ES-I3 (cell line): ENCODE results near the gene FOXE3.

Source experiments
- H3K36me3 ChIP-seq: 2 replicates; pipeline ENCODE4 v1.6.1; 2013; ENCODE audit warnings: mild to moderate bottlenecking, low read length, control low read depth, moderate library complexity; ENCODE audit not compliant: insufficient read depth
- H3K4me1 ChIP-seq: 2 replicates; pipeline ENCODE4 v1.6.1; 2013; ENCODE audit warnings: mild to moderate bottlenecking, control low read depth, low read length; ENCODE audit not compliant: insufficient read depth
- H3K9ac ChIP-seq: 2 replicates; pipeline ENCODE4 v1.6.1; 2013; ENCODE audit warnings: low read depth, mild to moderate bottlenecking, low read length, moderate library complexity
- H3K9me3 ChIP-seq: 2 replicates; pipeline ENCODE4 v1.6.1; 2013; ENCODE audit warnings: mild to moderate bottlenecking, low read length, moderate library complexity; ENCODE audit not compliant: control insufficient read depth, insufficient read depth

The FOXE3 gene

DNA sequence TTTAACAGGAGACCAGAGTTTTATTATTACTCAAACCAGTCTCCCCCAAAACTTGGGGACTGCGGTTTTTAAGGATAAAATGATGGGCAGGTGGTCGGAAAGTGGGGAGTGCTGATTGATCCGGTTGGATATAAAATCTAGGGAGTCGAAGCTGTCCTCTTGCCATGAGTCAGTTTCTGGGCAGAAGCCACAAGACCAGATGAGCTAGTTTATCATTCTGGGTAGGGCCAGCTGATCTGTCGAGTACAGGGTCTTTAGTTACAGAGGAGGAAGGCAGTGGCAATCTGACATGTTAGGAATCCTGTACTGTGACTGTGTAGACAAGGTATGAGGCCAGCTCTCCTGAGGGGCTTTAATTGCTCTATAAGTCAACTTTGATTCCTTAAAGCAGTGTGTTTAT is 22.9 kb upstream of the FOXE3 start:
- Histone ChIP-seq H3K36me3 (no peaks in the 10 kb centered on the region), H3K4me1 (no peaks in the 10 kb centered on the region), H3K9ac (no peak overlapping the region), H3K9me3 (no peaks in the 10 kb centered on the region)

DNA sequence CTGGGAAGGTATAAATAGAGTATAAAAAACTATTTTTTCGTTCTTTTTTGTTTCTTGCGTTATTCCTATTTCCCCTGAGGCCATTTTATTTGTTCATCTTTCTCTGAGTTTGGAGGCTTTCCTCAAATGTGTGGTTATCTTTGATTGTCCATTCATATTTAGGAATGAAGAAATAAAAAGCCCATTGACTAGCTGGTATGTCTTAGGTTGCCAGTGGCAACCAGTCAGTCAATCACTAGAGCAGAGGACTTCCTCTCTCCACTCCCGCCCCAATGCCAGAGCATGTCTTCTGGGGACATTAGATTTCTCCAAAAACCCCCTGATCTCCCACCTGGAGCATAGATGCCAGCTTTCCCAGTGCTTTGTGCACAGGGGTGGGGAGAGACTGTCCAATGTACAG is 20.7 kb upstream of the FOXE3 start:
- no peaks in the 10 kb centered on the region for H3K4me1 ChIP-seq
- no peak overlapping the region for H3K9ac ChIP-seq
- no peaks in the 10 kb centered on the region for H3K9me3 ChIP-seq
- H3K36me3 ChIP-seq: no peaks in the 10 kb centered on the region

DNA sequence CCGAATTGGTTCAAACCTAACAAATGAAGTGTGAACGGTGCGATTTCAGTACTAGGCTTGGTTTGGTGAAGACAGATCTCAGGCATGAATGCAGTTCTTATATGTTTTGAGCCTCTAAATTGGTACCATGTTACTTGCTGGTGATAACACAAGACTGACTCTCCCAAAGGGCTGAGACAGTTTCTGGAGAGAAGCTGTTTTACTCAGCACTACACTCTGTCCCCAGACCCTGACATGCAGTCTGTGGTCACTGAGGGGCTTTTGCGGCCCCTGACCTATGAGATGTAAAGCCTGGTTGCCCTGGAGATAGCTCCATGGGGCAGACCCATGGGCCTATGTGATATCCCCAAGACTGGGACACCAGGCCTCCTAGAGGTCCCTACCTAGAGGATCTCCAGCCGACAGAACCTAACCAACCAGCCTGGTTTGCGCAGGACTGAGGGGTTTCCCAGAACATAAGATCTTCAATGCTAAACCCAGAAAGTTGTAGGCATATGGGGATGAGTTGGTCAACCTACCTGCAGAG is 19.4 kb upstream of the FOXE3 start:
- Histone ChIP-seq H3K4me1 (no peaks in the 10 kb centered on the region), H3K36me3 (no peaks in the 10 kb centered on the region), H3K9ac (no peak overlapping the region), H3K9me3 (no peaks in the 10 kb centered on the region)

DNA sequence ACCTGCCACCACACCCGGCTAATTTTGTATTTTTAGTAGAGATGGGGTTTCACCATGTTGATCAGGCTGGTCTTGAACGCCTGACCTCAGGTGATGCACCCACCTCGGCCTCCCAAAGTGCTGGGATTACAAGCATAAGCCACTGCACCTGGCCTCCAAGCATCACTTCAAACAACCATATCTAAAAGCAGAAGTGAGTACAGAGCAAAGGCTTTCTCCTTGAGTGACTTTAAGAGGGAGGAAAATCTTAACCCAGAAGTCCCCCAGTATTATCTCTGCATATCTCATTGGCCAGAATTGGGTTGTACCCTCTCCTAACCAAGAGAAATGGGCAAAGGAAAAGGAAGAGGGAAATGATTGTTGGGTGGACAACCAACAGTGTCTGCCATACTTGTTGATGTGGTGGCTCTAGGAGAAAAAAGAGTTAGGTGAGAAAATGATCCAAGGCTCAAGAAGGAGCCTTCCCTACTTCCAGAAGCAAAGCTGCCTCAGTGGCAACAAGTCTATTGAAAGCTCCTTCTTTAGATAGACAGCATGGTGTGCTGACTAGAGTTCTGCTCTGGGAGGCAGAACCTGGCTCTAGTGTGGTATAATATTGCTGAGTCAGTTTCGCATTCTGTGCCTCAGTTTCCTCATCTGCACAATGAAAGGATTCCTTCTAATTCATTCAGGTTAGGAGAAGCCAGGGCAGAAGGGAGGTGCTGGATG is 16.8 kb upstream of the FOXE3 start:
- H3K36me3 ChIP-seq: no peaks in the 10 kb centered on the region
- H3K9me3 ChIP-seq: no peaks in the 10 kb centered on the region
- H3K4me1 ChIP-seq: no peaks in the 10 kb centered on the region
- H3K9ac ChIP-seq: no peak overlapping the region

DNA sequence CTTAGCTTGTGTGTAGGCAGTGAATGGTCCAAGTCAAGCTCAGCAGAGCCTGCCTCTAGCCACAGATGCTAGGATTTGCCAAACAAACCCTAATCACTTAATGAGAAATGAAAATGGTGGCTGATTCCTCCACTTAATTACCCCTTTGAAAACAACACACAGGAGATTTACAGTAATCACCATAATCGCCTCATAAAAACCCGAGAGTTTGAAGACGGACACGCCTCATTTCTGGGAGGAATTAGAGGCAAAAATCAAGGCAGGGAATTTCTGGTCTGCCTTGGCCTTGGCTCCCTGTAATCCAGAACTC is 16.3 kb upstream of the FOXE3 start:
- Histone ChIP-seq H3K9me3 (no peaks in the 10 kb centered on the region), H3K36me3 (no peaks in the 10 kb centered on the region), H3K4me1 (no peaks in the 10 kb centered on the region), H3K9ac (no peak overlapping the region)

DNA sequence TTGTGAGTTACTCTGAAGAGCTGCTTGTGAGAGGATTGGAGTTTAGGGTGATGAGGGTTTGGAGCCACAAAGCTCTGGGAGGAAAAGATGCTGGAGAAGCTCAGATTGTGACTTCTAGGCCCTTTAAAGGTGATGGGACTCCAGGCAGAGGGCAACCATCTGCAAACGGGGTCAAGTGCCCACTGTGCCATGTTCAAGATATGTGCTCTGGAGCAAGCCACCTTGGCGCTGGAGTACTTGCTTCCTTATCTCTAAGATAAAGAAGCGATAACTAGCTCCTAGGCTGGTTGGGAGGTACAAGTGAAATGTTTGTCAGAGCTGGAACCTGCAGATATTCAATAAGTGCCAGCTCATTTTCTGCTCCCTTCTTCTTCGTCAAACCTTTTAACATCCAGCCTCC is 14.3 kb upstream of the FOXE3 start:
- Histone ChIP-seq H3K36me3 (no peaks in the 10 kb centered on the region), H3K4me1 (no peaks in the 10 kb centered on the region), H3K9ac (no peak overlapping the region), H3K9me3 (no peaks in the 10 kb centered on the region)

DNA sequence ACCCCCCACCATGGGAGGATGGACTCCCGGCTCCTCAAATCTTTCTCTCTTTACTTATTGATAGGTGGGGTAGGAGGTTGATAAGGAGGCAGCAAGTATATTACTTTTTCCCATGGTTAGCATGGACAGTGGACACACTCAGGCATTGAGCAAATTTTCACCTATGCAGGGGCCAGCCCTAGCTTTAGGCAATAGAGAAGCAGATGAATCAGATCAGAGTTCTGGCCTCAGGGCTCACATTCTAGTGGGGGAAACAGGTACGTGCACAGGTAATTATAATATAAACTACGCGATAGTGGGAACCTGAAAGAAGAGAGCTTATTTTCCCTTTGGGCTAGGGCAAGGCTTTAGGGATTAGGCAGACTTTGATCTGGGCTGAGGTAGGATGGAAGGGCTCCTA is 13.5 kb upstream of the FOXE3 start:
- H3K9me3 ChIP-seq: no peaks in the 10 kb centered on the region
- no peaks in the 10 kb centered on the region for H3K36me3 ChIP-seq
- H3K9ac ChIP-seq: no peak overlapping the region
- no peaks in the 10 kb centered on the region for H3K4me1 ChIP-seq

DNA sequence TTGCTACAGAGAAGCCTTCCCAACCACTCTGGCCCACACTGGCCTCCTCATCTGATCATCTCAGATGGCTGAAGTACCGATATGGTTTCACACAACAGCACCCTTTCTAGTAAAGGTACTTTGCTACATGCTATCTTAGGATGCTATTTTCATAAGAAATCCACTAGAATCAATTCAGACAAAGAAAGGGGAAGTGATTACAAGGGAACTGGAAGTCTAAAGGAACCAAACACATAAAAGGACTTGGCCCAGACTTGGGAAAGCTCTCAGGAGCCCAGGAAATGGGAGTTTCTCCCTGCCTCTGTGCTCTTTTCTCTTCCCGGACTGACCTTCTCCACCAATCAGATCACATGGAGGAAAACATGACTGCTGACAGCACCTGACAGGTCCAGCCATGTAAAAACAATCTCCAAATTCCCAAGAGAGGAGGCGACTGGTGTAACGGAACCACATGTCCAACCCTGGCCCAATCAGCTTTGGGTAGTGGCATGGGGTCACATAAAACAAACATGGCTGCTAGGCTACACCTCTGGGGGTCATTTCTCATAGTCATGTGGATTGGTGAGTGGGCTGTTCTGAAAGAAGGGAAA is 12.7 kb upstream of the FOXE3 start:
- H3K9me3 ChIP-seq: no peaks in the 10 kb centered on the region
- no peaks in the 10 kb centered on the region for H3K4me1 ChIP-seq
- no peaks in the 10 kb centered on the region for H3K36me3 ChIP-seq
- no peak overlapping the region for H3K9ac ChIP-seq

DNA sequence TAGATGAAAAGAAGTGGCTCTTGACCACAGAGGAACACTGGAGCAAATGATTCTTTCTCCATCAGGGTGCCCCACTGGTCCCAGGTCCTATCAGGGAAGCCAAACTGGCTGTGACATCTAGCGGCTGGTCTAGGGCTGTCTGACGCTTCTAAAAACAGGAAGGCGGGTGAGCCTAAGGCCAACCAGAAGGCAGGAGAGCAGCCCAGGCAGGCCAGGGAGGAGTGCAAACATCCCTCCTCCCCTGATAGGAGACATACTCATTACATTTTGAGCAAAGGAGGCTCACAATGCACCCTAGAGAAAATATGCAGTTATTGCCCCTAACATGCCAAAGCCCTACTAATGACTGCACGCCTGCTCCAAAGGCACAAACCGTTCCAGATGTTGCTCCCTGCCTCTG is 10.4 kb upstream of the FOXE3 start:
- Histone ChIP-seq H3K9me3 (no peaks in the 10 kb centered on the region), H3K4me1 (no peaks in the 10 kb centered on the region), H3K36me3 (no peaks in the 10 kb centered on the region), H3K9ac (no peak overlapping the region)

DNA sequence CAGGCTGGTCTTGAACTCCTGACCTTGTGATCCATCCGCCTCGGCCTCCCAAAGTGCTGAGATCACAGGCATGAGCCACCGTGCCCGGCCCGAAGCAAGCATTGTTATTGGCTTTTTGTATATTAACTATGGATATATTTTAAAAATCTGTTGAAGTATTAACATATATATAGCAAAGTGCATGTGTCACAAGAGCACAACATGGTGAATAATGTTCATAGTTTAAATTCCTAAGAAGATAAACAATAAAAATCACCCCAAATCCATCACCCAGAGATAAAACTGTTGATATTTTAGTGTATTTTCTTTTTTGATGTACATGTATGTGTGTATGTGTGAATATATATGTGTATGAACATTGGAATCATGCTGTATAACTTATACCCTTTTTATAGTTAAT is 9.1 kb upstream of the FOXE3 start:
- Histone ChIP-seq H3K9me3 (no peaks in the 10 kb centered on the region), H3K4me1 (no peaks in the 10 kb centered on the region), H3K9ac (no peak overlapping the region), H3K36me3 (no peaks in the 10 kb centered on the region)

DNA sequence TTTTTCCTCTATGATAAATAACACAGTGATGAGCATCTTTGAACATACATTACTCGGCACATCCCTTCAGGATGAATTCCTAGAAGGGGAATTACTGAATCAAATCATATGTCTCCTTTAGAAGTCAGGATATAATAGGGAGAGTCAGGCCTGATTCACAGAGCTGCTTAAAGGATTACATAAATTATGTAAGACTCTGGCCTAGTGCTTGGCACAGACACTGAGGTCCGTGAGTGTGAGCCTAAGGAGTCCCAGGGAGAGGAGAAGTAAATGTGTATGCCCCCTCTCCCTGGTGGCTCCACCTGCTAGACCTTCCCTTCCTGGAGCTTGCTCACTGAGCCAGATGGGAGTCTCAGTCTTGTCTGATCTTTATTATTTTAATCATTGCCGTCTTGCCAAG is 8.6 kb upstream of the FOXE3 start:
- no peaks in the 10 kb centered on the region for H3K36me3 ChIP-seq
- no peaks in the 10 kb centered on the region for H3K9me3 ChIP-seq
- no peak overlapping the region for H3K9ac ChIP-seq
- no peaks in the 10 kb centered on the region for H3K4me1 ChIP-seq

DNA sequence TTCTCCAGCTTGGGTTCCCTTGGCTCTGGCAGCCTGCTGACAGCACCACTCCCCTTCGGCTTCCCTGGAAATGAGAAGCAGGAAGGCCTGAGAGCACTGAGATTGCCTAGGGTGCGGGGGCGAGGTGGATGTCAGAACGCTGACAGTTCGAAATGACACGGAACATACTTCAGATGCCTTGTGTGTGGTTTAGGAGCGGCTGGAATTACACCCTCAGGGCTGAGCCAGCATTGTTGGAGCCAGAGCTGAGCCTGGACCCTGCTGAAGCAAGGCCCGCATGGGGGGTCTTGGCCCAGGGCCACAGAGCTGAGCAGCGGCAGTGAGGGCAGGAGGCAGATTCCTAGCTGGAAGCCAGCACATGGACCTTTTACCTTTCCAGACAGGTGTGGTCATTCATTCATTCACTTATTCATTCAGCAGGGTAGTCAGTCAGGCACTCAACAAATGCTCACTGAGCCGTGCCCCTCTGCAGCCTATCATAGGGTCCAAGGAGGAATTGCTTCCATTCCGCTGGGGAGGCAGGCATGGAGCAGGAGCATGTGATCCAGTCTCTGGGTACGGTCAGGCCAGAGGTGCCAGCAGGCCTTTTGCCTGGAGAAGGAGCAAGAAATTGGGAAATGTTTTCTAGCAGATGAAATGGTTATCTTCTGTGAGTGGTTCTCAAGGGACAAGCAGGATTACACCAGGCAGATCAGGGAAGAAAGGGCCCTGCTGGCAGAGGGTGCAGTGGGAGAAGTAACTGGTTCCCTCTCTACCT is 6.6 kb upstream of the FOXE3 start:
- no peaks in the 10 kb centered on the region for H3K36me3 ChIP-seq
- no peak overlapping the region for H3K9ac ChIP-seq
- no peaks in the 10 kb centered on the region for H3K4me1 ChIP-seq
- no peaks in the 10 kb centered on the region for H3K9me3 ChIP-seq

DNA sequence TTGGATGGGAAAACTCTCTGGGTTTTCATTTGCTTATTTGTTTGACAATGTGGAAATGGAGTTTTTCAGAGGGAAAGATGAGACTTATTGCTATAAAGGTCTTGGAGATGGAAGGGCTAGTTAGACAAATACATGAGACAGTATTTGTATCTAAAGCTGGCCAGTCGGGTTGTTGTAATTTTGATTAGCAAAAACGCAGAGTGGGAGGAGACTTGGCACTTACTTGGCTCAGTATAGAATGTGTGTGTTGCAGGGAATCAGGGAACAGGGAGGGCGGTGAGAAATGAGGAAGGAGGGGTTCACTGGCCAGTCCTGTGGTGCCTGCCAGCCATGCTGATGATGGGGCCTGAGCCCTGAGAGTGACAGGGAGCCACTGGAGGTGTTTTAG is 6.0 kb upstream of the FOXE3 start:
- no peak overlapping the region for H3K9ac ChIP-seq
- no peaks in the 10 kb centered on the region for H3K36me3 ChIP-seq
- no peaks in the 10 kb centered on the region for H3K4me1 ChIP-seq
- no peaks in the 10 kb centered on the region for H3K9me3 ChIP-seq

DNA sequence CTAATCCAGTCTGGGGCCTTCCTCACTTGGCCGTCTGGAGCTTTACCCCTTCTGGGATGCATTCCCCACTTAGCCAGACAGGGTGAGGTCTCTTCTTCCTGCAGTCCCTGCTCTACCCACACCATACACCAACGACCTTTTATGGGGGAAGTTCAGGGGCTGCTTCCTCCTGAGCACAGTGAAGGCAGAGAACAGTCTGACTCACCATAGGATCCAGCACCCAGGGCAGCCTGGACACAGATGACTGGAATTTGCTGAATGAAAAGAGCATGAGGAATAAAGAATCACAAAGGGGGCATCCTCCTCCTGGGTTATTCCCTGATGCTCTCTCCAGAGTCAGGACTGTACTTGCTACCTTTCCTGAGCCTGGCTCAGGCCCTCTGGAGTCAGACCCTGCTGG is 4.6 kb upstream of the FOXE3 start:
- Histone ChIP-seq H3K9ac (no peak overlapping the region), H3K36me3 (no peaks in the 10 kb centered on the region), H3K9me3 (no peaks in the 10 kb centered on the region), H3K4me1 (no peaks in the 10 kb centered on the region)

DNA sequence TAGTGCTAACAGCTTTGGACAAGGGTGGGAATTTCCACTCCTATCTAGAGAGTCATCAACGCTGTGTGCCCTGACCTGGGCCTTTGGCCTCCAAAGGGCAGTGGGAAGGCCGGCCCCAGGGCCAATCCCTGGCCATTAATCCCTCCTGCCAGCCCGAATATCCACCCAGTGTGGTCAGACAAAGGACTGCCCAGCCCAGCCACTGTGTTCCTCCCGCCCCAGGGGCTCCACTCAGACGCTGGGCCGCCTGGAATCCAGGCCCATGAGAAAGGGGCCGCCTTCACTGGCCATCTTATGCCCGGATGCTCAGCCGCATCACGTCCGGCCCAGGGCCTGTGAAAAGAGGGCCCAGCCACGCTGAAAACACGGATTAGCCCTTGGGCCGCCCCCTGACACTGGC is 3.6 kb upstream of the FOXE3 start:
- Histone ChIP-seq H3K9me3 (no peaks in the 10 kb centered on the region), H3K4me1 (no peaks in the 10 kb centered on the region), H3K9ac (no peak overlapping the region), H3K36me3 (no peaks in the 10 kb centered on the region)
